OCI-LY1 (cell line): ENCODE measurements around the gene SHC3.

Experiments used
- H2AFZ ChIP-seq: fragments of 200-600 bp; sonication (generic), shearing (Covaris generic); 2 replicates; pipeline ENCODE4 v1.6.0; 2014; ENCODE audit warnings: antibody characterized with exemption, mild to moderate bottlenecking, low read length
- H3F3A ChIP-seq: fragments of 200-600 bp; sonication (generic), shearing (Covaris generic); 2 replicates; pipeline ENCODE4 v1.6.0; 2014; ENCODE audit warnings: mild to moderate bottlenecking, antibody characterized with exemption, low read length, moderate library complexity; ENCODE audit not compliant: insufficient read depth
- H3K27ac ChIP-seq: fragments of 200-600 bp; sonication (generic); 2 replicates; pipeline ENCODE4 v1.5.1; 2014; ENCODE audit warnings: low read length, mixed run types, mild to moderate bottlenecking, low read depth; ENCODE audit not compliant: poor library complexity, severe bottlenecking
- H3K27me3 ChIP-seq: fragments of 200-600 bp; sonication (generic); 2 replicates; pipeline ENCODE4 v1.6.0; 2014; ENCODE audit warnings: antibody characterized with exemption, mild to moderate bottlenecking, low read length, moderate library complexity; ENCODE audit not compliant: insufficient read depth
- H3K36me3 ChIP-seq: fragments of 200-600 bp; sonication (generic); 2 replicates; pipeline ENCODE4 v1.6.1; 2014; ENCODE audit warnings: mild to moderate bottlenecking, antibody characterized with exemption, low read length, moderate library complexity, mixed read lengths; ENCODE audit not compliant: insufficient read depth
- H3K4me1 ChIP-seq: fragments of 200-600 bp; sonication (generic); 2 replicates; pipeline ENCODE4 v1.5.1; 2014; ENCODE audit warnings: mild to moderate bottlenecking, low read length, moderate library complexity; ENCODE audit not compliant: insufficient read depth, severe bottlenecking
- H3K4me2 ChIP-seq: fragments of 200-600 bp; sonication (generic), shearing (Covaris generic); 2 replicates; pipeline ENCODE4 v1.6.1; 2014; ENCODE audit warnings: low read length
- H3K4me3 ChIP-seq: fragments of 200-600 bp; sonication (generic); 2 replicates; pipeline ENCODE4 v1.5.1; 2014; ENCODE audit warnings: low read length, low read depth, mild to moderate bottlenecking, mixed read lengths; ENCODE audit not compliant: poor library complexity, severe bottlenecking
- H3K79me2 ChIP-seq: fragments of 200-600 bp; shearing (Covaris generic); 2 replicates; pipeline ENCODE4 v1.6.1; 2016; ENCODE audit warnings: mixed run types, low read length, mixed read lengths; ENCODE audit not compliant: insufficient read depth
- H3K9ac ChIP-seq: fragments of 200-600 bp; sonication (generic), shearing (Covaris generic); 2 replicates; pipeline ENCODE4 v1.6.1; 2014; ENCODE audit warnings: mild to moderate bottlenecking, low read length, mixed read lengths
- H3K9me2 ChIP-seq: fragments of 200-600 bp; sonication (generic), shearing (Covaris generic); 2 replicates; pipeline ENCODE4 v1.6.1; 2014; ENCODE audit warnings: low read depth, mild to moderate bottlenecking, low read length, mixed read lengths
- H3K9me3 ChIP-seq: fragments of 200-600 bp; shearing (Covaris generic); 2 replicates; pipeline ENCODE4 v1.6.1; 2014; ENCODE audit warnings: low read length, mixed read lengths
- H4K20me1 ChIP-seq: fragments of 200-600 bp; sonication (generic), shearing (Covaris generic); 2 replicates; pipeline ENCODE4 v1.6.0; 2016; ENCODE audit warnings: mild to moderate bottlenecking, low read length; ENCODE audit not compliant: insufficient read depth
- EZH2 ChIP-seq: fragments of 200-600 bp; sonication (generic), shearing (Covaris generic); IDR thresholded peaks from 2 replicates; pipeline ENCODE4 v1.8.0; 2017; ENCODE audit warnings: borderline replicate concordance, mixed run types, mild to moderate bottlenecking, antibody characterized with exemption, low read length, moderate library complexity, mixed read lengths
- TF ChIP-seq, protein P1 (sequence below): fragments of 200-600 bp; sonication (generic), shearing (Covaris generic); IDR thresholded peaks from 2 replicates; pipeline ENCODE4 v1.5.1; 2017; ENCODE audit warnings: mild to moderate bottlenecking, antibody characterized with exemption, low read length, moderate library complexity, mixed read lengths

Gene SHC3

DNA sequence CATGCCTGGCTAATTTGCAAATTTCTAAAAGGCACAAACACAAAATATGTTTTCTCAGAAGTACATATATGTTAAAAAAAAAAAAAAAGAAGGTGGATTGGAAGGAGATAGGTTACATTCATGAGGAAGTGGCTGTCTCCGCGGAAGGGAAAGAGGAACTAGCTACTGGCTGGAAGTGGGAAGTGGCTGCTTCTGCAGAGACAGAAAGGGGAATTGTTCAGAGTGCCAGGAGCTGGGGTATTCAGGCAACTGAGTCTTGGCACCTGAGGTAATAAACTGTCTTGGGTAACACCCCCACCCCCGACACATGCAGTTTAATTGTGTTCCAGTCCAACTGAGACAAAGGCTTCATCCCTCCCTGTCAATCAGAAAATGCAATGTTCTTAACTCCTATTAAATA, 141.7 kb downstream of the SHC3 start:
- no peaks in the 10 kb centered on the region for H3K9me2 ChIP-seq
- no peaks in the 10 kb centered on the region for H3K36me3 ChIP-seq
- H2AFZ ChIP-seq = no peak overlapping the region
- no peak overlapping the region for H3K4me3 ChIP-seq
- H3K9ac ChIP-seq = no peak overlapping the region
- H3K9me3 ChIP-seq = no peaks in the 10 kb centered on the region
- no peaks in the 10 kb centered on the region for H3K4me1 ChIP-seq
- no peaks in the 10 kb centered on the region for H3F3A ChIP-seq
- TF ChIP-seq, protein P1, sequence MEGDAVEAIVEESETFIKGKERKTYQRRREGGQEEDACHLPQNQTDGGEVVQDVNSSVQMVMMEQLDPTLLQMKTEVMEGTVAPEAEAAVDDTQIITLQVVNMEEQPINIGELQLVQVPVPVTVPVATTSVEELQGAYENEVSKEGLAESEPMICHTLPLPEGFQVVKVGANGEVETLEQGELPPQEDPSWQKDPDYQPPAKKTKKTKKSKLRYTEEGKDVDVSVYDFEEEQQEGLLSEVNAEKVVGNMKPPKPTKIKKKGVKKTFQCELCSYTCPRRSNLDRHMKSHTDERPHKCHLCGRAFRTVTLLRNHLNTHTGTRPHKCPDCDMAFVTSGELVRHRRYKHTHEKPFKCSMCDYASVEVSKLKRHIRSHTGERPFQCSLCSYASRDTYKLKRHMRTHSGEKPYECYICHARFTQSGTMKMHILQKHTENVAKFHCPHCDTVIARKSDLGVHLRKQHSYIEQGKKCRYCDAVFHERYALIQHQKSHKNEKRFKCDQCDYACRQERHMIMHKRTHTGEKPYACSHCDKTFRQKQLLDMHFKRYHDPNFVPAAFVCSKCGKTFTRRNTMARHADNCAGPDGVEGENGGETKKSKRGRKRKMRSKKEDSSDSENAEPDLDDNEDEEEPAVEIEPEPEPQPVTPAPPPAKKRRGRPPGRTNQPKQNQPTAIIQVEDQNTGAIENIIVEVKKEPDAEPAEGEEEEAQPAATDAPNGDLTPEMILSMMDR = no peak
- TF ChIP-seq EZH2 = no peak
- H3K27ac ChIP-seq = no peak overlapping the region
- no peaks in the 10 kb centered on the region for H4K20me1 ChIP-seq
- H3K27me3 ChIP-seq = no peaks in the 10 kb centered on the region
- H3K4me2 ChIP-seq = no peak overlapping the region
- no peaks in the 10 kb centered on the region for H3K79me2 ChIP-seq

DNA sequence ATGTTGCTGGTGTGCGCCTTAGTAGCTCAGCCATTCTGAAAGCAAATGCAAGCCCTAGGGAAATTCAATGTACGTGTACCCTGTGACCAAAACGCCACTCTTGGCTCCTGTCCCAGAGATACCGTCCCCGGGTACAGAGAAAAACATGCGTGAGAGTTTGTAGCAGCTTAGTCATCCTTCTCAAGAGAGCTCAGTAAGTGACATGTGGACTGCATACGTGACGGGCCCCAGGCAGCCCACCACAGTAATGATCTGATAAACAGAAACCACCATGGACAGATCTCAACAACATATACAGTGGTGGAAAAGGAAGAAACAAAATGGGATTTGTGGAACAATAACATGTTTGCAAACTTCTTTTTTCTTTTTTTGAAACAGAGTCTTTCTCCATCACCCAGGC, 142.2 kb downstream of the SHC3 start:
- Histone ChIP-seq H3K79me2 (no peaks in the 10 kb centered on the region), H3K36me3 (no peaks in the 10 kb centered on the region), H3F3A (no peaks in the 10 kb centered on the region), H3K27ac (no peak overlapping the region), H3K4me1 (no peaks in the 10 kb centered on the region), H3K27me3 (no peaks in the 10 kb centered on the region), H2AFZ (no peak overlapping the region), H3K9me2 (no peaks in the 10 kb centered on the region), H3K9me3 (no peaks in the 10 kb centered on the region), H4K20me1 (no peaks in the 10 kb centered on the region), H3K9ac (no peak overlapping the region), H3K4me3 (no peak overlapping the region), H3K4me2 (no peak overlapping the region)
- TF ChIP-seq, protein P1 = no peak
- TF ChIP-seq EZH2 = no peak

DNA sequence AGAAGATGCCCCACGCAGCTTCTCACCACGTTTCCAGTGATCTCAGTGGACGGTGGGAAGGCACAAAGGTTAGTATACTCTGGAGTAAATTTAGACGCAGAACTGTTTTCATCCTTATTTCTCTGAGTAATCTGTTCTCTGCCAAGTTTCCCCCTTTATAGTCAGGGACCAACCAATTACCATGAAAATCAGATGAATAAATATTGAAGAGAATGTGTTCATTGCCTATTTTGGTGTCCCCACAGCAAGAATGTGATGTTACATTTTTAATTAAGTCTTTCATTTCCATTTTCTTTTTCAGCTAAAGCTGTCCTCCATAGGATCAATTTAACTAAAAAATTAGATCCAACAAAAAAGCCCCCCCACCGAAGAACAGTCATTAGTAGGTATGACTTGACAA, 146.0 kb downstream of the SHC3 start:
- H3K9me2 ChIP-seq = no peaks in the 10 kb centered on the region
- no peak overlapping the region for H3K9ac ChIP-seq
- H3K4me2 ChIP-seq = no peak overlapping the region
- H3F3A ChIP-seq = no peaks in the 10 kb centered on the region
- H3K79me2 ChIP-seq = no peaks in the 10 kb centered on the region
- H2AFZ ChIP-seq = no peak overlapping the region
- H3K4me1 ChIP-seq = no peaks in the 10 kb centered on the region
- no peaks in the 10 kb centered on the region for H3K27me3 ChIP-seq
- H3K4me3 ChIP-seq = no peak overlapping the region
- TF ChIP-seq, protein P1 = no peak
- no peak for TF ChIP-seq EZH2
- no peaks in the 10 kb centered on the region for H4K20me1 ChIP-seq
- H3K9me3 ChIP-seq = peaks cover 5% of the 10 kb centered on the region
- H3K27ac ChIP-seq = no peak overlapping the region
- no peaks in the 10 kb centered on the region for H3K36me3 ChIP-seq
